NCI-H2196 treated with DMSO at 0.1 percent for 48 hours (cell line): ENCODE results near the gene PLXNA3.

Experiments
- DNase-seq: peaks from one replicate; lab custom pipeline; 2025; ENCODE audit not compliant: unreplicated experiment; lab: John Stamatoyannopoulos, UW

The PLXNA3 gene

DNA sequence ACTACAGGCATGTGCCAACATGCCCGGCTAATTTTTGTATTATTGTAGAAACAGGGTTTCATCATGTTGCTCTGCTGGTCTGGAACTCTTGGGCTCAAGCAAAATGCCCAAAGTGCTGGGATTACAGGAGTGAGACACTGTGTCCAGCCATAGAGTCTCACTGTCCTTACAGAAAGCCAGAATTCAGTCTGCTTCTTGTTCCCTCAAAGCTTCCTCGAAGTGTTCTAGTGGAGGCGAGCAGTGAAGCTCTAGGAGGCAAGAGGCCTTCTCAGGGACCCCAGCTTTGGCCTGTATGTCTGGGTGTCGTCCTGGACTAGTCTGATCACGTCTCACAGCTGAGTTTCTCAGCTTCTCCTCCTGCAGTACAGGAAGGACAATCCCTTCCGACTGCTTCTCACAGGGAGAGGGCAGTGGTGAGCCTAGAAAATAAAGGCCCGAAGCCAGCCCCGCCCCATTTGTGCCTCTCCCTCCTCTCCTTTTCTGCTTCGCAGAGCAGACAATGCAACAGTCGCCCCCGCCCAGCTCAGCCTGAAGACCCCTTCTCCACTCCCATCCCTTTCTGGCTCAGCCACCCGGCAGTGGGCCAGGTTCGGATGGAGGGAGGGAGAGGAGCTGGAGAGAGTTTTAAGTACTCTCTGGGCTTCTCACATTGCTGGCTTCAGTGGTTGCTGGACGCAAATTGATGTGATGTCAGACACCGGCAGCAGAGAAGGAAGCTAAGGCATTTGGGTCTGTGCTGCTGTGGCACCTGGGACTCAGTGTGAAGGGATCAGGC, 69.0 kb downstream of the PLXNA3 start:
- DNase-seq = peak; percentile 50
